ENCODE results near the gene SCO2. TPM values are rescaled to one million over a fixed set of nuclear protein-coding genes. Genes with fewer than 3 reads are reported as not detected.

The SCO2 gene
- total RNA-seq, 2 donors from 2014 or later, result 0.89 to 2.3 TPM

- no peak for DNase-seq
- Mint-ChIP-seq H3K27ac (no peak overlapping the region), H3K4me3 (no peak overlapping the region), H3K27me3 (ENCODE audit: insufficient read depth) (no peaks in the 10 kb centered on the region), H3K4me1 (peaks cover 8% of the 10 kb centered on the region), H3K36me3 (ENCODE audit: low read depth) (peaks cover 2% of the 10 kb centered on the region), H3K9me3 (no peaks in the 10 kb centered on the region)
- 93 to 95% methylated on average over 25 to 43 of the region's 44 CpGs for WGBS, 2 experiments (ENCODE audit: insufficient coverage in 1 of 2, insufficient read length in 1 of 2)
- Histone ChIP-seq H3K4me3 (ENCODE audit: low read length) (no peak overlapping the region), H3K9ac (ENCODE audit: extremely low read depth, low read length, poor library complexity, severe bottlenecking) (no peak overlapping the region), H3K4me1 (ENCODE audit: control insufficient read depth, insufficient read depth, low read length) (peaks cover 8% of the 10 kb centered on the region), H3K27ac (ENCODE audit: low read depth, low read length) (no peak overlapping the region), H3K27me3 (ENCODE audit: control insufficient read depth, insufficient read depth, low read length, poor library complexity, severe bottlenecking) (no peaks in the 10 kb centered on the region), H3K9me3 (ENCODE audit: control insufficient read depth, low read length) (no peaks in the 10 kb centered on the region), H3K36me3 (ENCODE audit: control insufficient read depth, insufficient read depth, low read length) (peaks cover 15% of the 10 kb centered on the region)
- TF ChIP-seq, protein P1, sequence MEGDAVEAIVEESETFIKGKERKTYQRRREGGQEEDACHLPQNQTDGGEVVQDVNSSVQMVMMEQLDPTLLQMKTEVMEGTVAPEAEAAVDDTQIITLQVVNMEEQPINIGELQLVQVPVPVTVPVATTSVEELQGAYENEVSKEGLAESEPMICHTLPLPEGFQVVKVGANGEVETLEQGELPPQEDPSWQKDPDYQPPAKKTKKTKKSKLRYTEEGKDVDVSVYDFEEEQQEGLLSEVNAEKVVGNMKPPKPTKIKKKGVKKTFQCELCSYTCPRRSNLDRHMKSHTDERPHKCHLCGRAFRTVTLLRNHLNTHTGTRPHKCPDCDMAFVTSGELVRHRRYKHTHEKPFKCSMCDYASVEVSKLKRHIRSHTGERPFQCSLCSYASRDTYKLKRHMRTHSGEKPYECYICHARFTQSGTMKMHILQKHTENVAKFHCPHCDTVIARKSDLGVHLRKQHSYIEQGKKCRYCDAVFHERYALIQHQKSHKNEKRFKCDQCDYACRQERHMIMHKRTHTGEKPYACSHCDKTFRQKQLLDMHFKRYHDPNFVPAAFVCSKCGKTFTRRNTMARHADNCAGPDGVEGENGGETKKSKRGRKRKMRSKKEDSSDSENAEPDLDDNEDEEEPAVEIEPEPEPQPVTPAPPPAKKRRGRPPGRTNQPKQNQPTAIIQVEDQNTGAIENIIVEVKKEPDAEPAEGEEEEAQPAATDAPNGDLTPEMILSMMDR (conservative IDR thresholded peaks at IDR 0.05), result no peak
These were observed 20.8 kb downstream of the SCO2 start for GRCh38 chr22:50504369-50505211.

- Mint-ChIP-seq H3K4me3 (no peak overlapping the region), H3K36me3 (ENCODE audit: low read depth) (peaks cover 2% of the 10 kb centered on the region), H3K27ac (no peak overlapping the region), H3K4me1 (peaks cover 1% of the 10 kb centered on the region), H3K9me3 (no peaks in the 10 kb centered on the region), H3K27me3 (ENCODE audit: insufficient read depth) (no peaks in the 10 kb centered on the region)
- Histone ChIP-seq H3K27me3 (ENCODE audit: control insufficient read depth, insufficient read depth, low read length, poor library complexity, severe bottlenecking) (no peaks in the 10 kb centered on the region), H3K9me3 (ENCODE audit: control insufficient read depth, low read length) (no peaks in the 10 kb centered on the region), H3K4me1 (ENCODE audit: control insufficient read depth, insufficient read depth, low read length) (no peaks in the 10 kb centered on the region), H3K4me3 (ENCODE audit: low read length) (no peak overlapping the region), H3K36me3 (ENCODE audit: control insufficient read depth, insufficient read depth, low read length) (peaks cover 15% of the 10 kb centered on the region), H3K9ac (ENCODE audit: extremely low read depth, low read length, poor library complexity, severe bottlenecking) (no peak overlapping the region), H3K27ac (ENCODE audit: low read depth, low read length) (no peak overlapping the region)
- DNase-seq, result peak; percentile 58
- WGBS, 2 experiments (ENCODE audit: insufficient coverage in 1 of 2, insufficient read length in 1 of 2), result 93 to 98% methylated on average over 10 to 20 of the region's 26 CpGs
- TF ChIP-seq, protein P1 (conservative IDR thresholded peaks at IDR 0.05), result no peak
These were observed 21.8 kb downstream of the SCO2 start for GRCh38 chr22:50503475-50504145.

DNA sequence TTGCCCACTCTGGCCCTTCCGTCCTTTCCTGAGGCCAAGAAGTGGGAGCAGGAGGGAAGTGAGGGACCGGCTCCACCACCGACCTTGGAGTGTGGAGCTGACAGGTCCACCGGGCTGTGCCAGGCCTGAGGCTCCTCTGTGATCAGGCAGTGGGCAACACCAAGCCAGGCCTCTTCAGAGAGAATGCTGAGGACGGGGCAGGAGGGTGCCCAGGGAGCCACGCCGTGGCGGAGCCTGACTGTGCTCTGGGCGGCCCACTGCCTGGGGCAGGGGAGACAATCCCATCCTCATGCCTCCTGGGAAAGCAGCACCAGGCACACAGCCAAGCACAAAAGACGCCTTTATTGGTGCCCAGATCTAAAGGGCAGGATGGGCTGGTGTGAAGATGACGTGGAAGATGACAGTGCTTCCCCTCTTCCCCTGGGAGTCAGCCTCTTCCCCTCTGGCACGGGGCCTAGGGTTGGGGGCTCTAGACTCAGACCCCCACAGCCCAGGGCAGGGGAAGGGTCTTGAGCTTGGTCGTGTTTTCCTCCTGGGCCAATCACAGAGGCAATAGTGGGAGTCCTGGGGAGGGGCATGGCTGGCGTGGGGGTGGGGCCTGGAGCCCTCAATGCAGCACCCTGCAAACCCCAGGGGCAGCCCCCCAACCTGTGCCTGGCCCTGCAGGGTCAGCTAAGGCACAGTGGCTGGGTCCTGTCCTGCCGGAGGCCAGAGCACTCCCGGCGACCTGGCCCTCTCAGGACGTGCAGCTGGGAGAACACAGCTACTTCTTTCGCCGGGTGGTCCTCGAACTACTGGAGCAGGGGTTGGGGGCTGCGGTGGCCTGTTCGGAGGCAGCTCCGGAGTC is 22.5 kb downstream of the SCO2 start:
- Histone ChIP-seq H3K4me3 (ENCODE audit: low read length) (no peak overlapping the region), H3K9ac (ENCODE audit: extremely low read depth, low read length, poor library complexity, severe bottlenecking) (no peak overlapping the region), H3K27ac (ENCODE audit: low read depth, low read length) (no peak overlapping the region), H3K9me3 (ENCODE audit: control insufficient read depth, low read length) (no peaks in the 10 kb centered on the region), H3K27me3 (ENCODE audit: control insufficient read depth, insufficient read depth, low read length, poor library complexity, severe bottlenecking) (no peaks in the 10 kb centered on the region), H3K4me1 (ENCODE audit: control insufficient read depth, insufficient read depth, low read length) (no peaks in the 10 kb centered on the region), H3K36me3 (ENCODE audit: control insufficient read depth, insufficient read depth, low read length) (peaks cover 15% of the 10 kb centered on the region)
- TF ChIP-seq, protein P1 (conservative IDR thresholded peaks at IDR 0.05), result no peak
- WGBS, 2 experiments (ENCODE audit: insufficient coverage in 1 of 2, insufficient read length in 1 of 2), result 94 to 96% methylated on average over 16 to 24 of the region's 24 CpGs
- Mint-ChIP-seq H3K4me1 (no peaks in the 10 kb centered on the region), H3K27me3 (ENCODE audit: insufficient read depth) (no peaks in the 10 kb centered on the region), H3K36me3 (ENCODE audit: low read depth) (peaks cover 2% of the 10 kb centered on the region), H3K27ac (no peak overlapping the region), H3K4me3 (no peak overlapping the region), H3K9me3 (no peaks in the 10 kb centered on the region)
- DNase-seq, result no peak
